Measurements from ENCODE around the gene ICE1.
A peak's percentile ranks its signal among the peaks of the same experiment; 100 is the strongest.

Gene ICE1

DNA sequence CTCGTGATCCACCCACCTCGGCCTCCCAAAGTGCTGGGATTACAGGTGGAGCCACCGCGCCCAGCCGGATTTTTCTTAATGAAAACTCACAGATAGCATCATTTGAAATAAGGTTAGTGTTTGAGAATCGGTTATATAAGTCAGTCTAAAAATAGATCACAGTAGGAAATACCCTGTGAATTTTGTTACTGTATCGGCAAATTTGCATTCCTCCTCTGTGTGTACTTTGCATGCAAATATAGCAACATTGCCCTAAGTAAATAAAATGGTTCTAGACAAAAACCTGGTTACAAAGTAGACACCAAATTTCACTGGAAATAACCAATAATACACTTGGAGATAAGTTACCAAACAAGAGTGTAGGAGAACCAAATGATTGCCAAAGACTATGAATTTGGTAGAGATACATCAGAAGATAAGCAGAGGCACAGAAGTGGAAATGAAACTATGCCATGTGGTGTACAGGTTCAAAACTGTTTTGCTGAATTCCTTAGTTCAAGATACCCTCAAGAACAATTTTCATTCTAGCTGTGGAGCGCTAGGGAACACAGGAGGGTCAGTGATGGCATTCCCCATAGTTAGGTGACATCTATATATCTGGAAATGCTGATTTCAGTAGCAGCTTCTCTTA, 58.1 kb downstream of the ICE1 start:
- no peak overlapping the region for H3K4me3 ChIP-seq (ENCODE audit: low read depth, low read length)
- CTCF ChIA-PET = interaction anchor here (0.9 to 1.0 kb wide), 2 partner anchors 13 to 16 kb away, joined by 3 to 4 read pairs; no protein-coding TSS in a partner anchor
- TF ChIP-seq, protein P1, sequence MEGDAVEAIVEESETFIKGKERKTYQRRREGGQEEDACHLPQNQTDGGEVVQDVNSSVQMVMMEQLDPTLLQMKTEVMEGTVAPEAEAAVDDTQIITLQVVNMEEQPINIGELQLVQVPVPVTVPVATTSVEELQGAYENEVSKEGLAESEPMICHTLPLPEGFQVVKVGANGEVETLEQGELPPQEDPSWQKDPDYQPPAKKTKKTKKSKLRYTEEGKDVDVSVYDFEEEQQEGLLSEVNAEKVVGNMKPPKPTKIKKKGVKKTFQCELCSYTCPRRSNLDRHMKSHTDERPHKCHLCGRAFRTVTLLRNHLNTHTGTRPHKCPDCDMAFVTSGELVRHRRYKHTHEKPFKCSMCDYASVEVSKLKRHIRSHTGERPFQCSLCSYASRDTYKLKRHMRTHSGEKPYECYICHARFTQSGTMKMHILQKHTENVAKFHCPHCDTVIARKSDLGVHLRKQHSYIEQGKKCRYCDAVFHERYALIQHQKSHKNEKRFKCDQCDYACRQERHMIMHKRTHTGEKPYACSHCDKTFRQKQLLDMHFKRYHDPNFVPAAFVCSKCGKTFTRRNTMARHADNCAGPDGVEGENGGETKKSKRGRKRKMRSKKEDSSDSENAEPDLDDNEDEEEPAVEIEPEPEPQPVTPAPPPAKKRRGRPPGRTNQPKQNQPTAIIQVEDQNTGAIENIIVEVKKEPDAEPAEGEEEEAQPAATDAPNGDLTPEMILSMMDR (IDR thresholded peaks at IDR 0.05; ENCODE audit: insufficient read depth, low read length, missing control alignments) = no peak
- POLR2A ChIA-PET = no interaction called here
- DNase-seq (ENCODE audit: low read depth, low spot score) = no peak

DNA sequence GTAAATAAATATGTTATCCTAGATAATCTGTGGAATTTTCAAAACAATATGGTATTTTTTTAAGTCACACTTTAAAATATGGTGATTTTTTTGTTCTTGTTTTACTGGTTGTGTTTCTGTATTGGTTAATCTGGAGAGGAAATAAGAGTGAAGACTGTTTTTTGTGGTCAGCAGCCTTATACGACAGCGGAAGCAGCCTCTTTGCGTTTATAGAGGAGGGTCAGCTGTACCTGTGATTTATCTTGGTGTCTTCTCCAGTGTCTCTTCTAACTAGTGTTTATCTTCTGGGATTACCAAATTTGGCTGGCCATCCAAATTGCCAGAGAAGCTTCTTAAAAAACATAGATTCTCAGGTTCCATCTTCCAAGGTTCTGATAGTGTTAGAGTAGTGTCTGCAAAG, 58.7 kb downstream of the ICE1 start:
- ChIA-PET POLR2A (no interaction called here), CTCF (interaction anchor here (1.0 kb wide), 1 partner anchor 13 kb away, joined by 4 read pairs; no protein-coding TSS in a partner anchor)
- no peak overlapping the region for H3K4me3 ChIP-seq (ENCODE audit: low read depth, low read length)
- TF ChIP-seq, protein P1 (IDR thresholded peaks at IDR 0.05; ENCODE audit: insufficient read depth, low read length, missing control alignments) = no peak
- DNase-seq (ENCODE audit: low read depth, low spot score) = no peak

DNA sequence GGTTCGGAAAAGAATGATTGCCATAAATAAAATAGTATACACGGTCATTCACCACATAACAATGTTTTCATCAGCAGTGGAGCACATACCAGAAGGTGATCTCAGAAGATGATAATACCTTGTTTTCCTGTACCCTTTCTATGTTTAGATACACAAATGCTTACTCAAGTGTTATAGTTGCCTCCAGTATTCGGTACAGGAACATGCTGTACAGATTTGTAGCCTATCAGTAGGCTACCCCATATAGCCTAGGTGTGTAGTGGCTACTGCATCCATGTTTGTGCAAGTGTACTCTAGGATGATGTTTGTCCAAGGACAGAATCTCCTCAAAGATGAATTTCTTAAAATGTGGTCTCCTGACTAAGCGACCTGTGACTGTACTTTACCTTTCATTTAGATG, 59.2 kb downstream of the ICE1 start:
- CTCF ChIA-PET = interaction anchor here (1.0 kb wide), 1 partner anchor 12 kb away, joined by 4 read pairs; no protein-coding TSS in a partner anchor
- TF ChIP-seq, protein P1 (IDR thresholded peaks at IDR 0.05; ENCODE audit: insufficient read depth, low read length, missing control alignments) = no peak
- no peak overlapping the region for H3K4me3 ChIP-seq (ENCODE audit: low read depth, low read length)
- POLR2A ChIA-PET = no interaction called here
- DNase-seq (ENCODE audit: low read depth, low spot score) = no peak

DNA sequence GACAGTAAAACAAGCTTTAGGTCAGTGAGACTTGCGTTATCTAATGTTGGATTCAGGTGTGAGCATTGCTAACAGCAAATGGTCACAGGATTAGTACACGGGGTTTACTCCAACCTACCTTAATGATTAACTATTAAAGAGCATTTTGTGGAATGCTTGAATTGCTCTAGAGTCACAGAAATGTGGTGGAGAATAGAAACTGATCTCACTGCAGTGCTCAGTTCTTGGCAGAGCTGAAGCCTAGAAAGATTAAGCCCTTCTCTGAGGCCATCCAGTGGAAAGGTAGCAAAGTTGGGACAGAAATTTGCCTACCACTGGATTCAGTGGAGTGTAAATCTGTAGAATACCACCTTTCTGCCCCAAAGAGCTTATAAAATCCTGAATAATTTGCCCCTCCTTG, 60.9 kb downstream of the ICE1 start:
- POLR2A ChIA-PET = interaction anchor here (1.0 kb wide), 1 partner anchor 9 kb away, joined by 3 read pairs; no protein-coding TSS in a partner anchor
- no peak for DNase-seq (ENCODE audit: low read depth, low spot score)
- CTCF ChIA-PET = interaction anchor here (0.8 to 3.4 kb wide), 5 partner anchors 9 to 1094 kb away, joined by 3 to 16 read pairs (median 8); no protein-coding TSS in a partner anchor

DNA sequence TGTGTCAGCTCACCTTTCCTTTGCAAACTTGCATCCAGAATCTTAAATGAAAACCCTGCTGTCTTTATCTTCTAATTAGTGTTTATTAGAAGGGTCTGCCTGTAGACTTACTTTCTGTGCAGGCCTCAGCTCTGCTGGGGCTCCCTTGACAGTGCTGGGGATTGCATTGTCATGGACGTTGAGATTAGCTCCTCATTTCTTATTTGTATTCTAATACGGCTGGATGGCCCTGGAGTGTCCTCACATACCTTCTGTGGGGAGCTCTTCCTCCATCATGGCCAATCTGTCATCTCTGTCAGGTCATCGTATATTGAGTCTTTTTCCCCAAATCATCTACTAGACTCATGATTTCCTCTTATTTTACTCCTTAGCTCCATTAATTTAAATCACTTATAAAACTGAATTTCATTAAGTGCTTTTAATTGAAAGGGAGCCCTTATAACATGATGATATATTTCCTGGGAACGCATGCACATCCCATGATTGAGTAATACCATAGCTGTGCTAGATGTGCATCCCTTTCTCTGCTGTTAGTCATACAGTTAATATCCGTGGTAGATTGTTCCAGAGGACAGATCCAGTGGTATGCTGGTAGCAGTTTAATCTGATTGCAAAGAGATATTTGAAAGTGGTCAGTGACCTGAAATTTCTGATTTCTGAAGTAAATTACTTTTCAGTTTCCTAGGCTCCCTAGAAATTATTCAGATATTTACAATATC, 61.6 kb downstream of the ICE1 start:
- POLR2A ChIA-PET = interaction anchor here (1.0 kb wide), 1 partner anchor 9 kb away, joined by 3 read pairs; no protein-coding TSS in a partner anchor
- CTCF ChIA-PET = interaction anchor here (0.8 to 3.4 kb wide), 6 partner anchors 8 to 1261 kb away, joined by 3 to 16 read pairs (median 6); no protein-coding TSS in a partner anchor
- H3K4me3 ChIP-seq (ENCODE audit: low read depth, low read length) = no peak overlapping the region
- TF ChIP-seq, protein P1 (IDR thresholded peaks at IDR 0.05; ENCODE audit: insufficient read depth, low read length, missing control alignments) = no peak
- peak; percentile 19 for DNase-seq (ENCODE audit: low read depth, low spot score)

More for the DNA sequence above, 60.9 kb downstream of the ICE1 start:
- H3K4me3 ChIP-seq (ENCODE audit: low read depth, low read length) = no peak overlapping the region
- TF ChIP-seq, protein P1 (IDR thresholded peaks at IDR 0.05; ENCODE audit: insufficient read depth, low read length, missing control alignments) = no peak

DNA sequence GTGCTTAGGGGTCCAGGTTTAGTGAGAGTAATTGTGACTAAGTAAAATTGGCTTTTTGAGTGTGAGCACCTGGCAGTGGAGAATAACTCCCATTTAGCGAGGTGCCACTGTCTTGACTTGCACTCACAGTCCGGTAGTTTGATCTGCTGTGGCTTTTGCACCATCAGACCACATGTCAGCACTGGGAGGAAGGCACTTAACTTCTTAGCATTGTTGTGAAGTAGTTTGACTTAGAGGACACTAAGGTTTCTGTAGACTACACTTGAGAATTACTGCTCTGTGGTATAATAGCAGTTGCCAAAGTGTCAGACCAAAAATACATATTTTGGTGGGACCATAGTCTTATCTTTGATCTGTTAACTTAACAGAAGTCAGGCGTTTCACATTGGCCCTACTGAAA, 63.6 kb downstream of the ICE1 start:
- TF ChIP-seq, protein P1 (IDR thresholded peaks at IDR 0.05; ENCODE audit: insufficient read depth, low read length, missing control alignments) = no peak
- no peak for DNase-seq (ENCODE audit: low read depth, low spot score)
- no peak overlapping the region for H3K4me3 ChIP-seq (ENCODE audit: low read depth, low read length)
- ChIA-PET CTCF (interaction anchor here (0.6 to 3.4 kb wide), 2 partner anchors 9 to 11 kb away, joined by 3 to 16 read pairs; no protein-coding TSS in a partner anchor), POLR2A (no interaction called here)

Measured in AG04449 (cell line).